A549 treated with ZK216348 at 1 μM for 4 hours (cell line): Measurements from ENCODE around the gene OR5B21. TPM values are rescaled to one million over a fixed set of nuclear protein-coding genes. Genes with fewer than 3 reads are reported as not detected.

Experiments used
- total RNA-seq: library from RNA; stranded (reverse); fragments of 200-300 nt; extraction: Qiagen RNA extraction; gene quantifications from 5 replicates; pipeline ENCODE4 v1.2.3, GENCODE V29; 2022; ENCODE audit warnings: low read depth

The OR5B21 gene
- total RNA-seq: not detected in 5 replicates

DNA sequence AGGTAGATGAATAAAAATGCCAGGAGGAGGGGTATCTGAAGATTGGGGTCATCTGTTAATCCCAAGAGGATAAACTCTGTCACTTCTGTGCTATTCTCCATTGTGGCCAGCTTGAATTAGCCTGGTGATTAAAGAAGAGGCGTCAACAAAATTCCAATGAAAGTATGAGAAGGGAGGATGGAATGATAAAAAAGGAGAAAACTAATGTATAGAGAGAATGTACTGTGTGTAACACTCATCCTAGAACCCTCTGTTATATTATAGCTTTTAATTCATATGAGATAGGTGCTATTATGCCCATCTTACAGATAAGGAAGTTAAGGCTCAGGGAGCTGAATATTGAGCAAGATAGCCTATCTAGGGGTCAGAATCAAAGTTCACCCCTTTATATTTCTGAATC lies at the start of gene OR5B21:
TSS of gene OR5B21 (minus strand) at position 101 of the 400 bp plus-strand sequence. CDS start at position 101, 0 bp downstream.

Other genes starting within 250 kb of the OR5B21 start
- gene OR10W1, start 239.8 kb downstream of the OR5B21 start, total RNA-seq: not detected in 5 replicates
- not detected in 5 replicates for gene OR5B17, start 149.0 kb downstream of the OR5B21 start, total RNA-seq
- gene OR5B3, start 101.2 kb downstream of the OR5B21 start, total RNA-seq: not detected in 5 replicates
- gene OR5B2, start 80.0 kb downstream of the OR5B21 start, total RNA-seq: not detected in 5 replicates
- not detected in 5 replicates for gene OR5B12, start 65.9 kb downstream of the OR5B21 start, total RNA-seq
- gene LPXN, start 67.8 kb upstream of the OR5B21 start, total RNA-seq: 2.2 to 4.1 TPM (median 2.5 TPM) in 5 replicates
- 26.9 to 47.6 TPM (median 42.3 TPM) in 5 replicates for gene ZFP91, start 71.0 kb upstream of the OR5B21 start, total RNA-seq
- 0.95 to 1.5 TPM (median 1.2 TPM) in 5 replicates for gene CNTF, start 114.6 kb upstream of the OR5B21 start, total RNA-seq
- gene GLYAT, start 223.8 kb upstream of the OR5B21 start, total RNA-seq: not detected in 5 replicates